ENCODE results near the gene CCND1. TPM values are rescaled to one million over a fixed set of nuclear protein-coding genes. Genes with fewer than 3 reads are reported as not detected.

Gene CCND1
- total and polyA plus RNA-seq, 9 of the 15 experiments (the other 6 are each of a cell fraction or from before 2014, with no cell fraction given), result 0.04 to 23.3 (median 3.8) TPM

DNA sequence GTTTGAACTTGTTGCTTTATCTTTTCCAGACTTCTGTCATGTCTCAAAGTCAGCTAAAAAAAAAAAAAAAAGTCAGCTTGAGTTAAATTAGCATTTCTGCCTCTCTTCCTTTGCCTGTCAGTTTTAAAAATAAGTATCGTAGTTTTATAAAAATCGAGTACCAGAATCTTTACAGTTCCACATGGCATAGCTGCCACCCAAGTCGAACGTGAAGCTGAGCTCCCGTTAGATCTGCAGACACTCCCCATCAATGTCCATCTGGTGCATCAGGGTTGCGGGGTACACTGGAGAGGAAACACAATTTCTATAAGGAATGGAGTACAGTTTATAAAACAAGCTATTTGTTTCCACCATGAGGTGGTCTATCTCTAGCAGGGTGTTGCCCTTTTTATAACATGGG, 41.0 kb upstream of the CCND1 start:
- WGBS (ENCODE audit: insufficient coverage, low coverage, missing lambda C conversion rate), result 5% methylated on average over 6 of the region's 6 CpGs
- in situ Hi-C loops (cut with MboI) (no loop called here), intact Hi-C loops (cut with micrococcal nuclease) (no loop called here)
- Histone ChIP-seq H3K36me3 (ENCODE audit: control insufficient read depth, insufficient read depth, low read length) (no peaks in the 10 kb centered on the region), H4K20me1 (replicated peaks; ENCODE audit: control insufficient read depth, insufficient read depth, low read length) (no peaks in the 10 kb centered on the region; the same call in 1 of the 2 replicates), H2AFZ (ENCODE audit: low read depth, low read length) (no peak overlapping the region), H3K4me3 (no peak overlapping the region), H3K4me1 (replicated peaks in 1 of 2; ENCODE audit: control insufficient read depth in 2 of 2, insufficient read depth in 2 of 2, low read length in 2 of 2) (no peaks in the 10 kb centered on the region), H3K9me1 (ENCODE audit: control insufficient read depth, insufficient read depth, low read length) (no peaks in the 10 kb centered on the region), H3K9ac (ENCODE audit: insufficient read depth in 1 of 2, low read depth in 2 of 2, low read length in 2 of 2) (no peak overlapping the region), H3K4me2 (ENCODE audit: insufficient read depth, low read length) (no peak overlapping the region), H3K27me3 (ENCODE audit: control insufficient read depth in 2 of 2, insufficient read depth in 2 of 2, low read length in 2 of 2) (peaks cover 25 to 76% of the 10 kb centered on the region in 2 experiments), H3K27ac (ENCODE audit: extremely low read depth, low read depth, low read length) (no peak overlapping the region), H3K79me2 (ENCODE audit: control insufficient read depth, insufficient read depth, low read length) (no peaks in the 10 kb centered on the region), H3K9me3 (replicated peaks; ENCODE audit: control insufficient read depth, insufficient read depth, low read depth, low read length) (no peaks in the 10 kb centered on the region)
- ATAC-seq, result no peak
- POLR2A ChIA-PET, result interaction anchor here (1.2 kb wide), 1 partner anchor 24 kb away, joined by 4 read pairs; no protein-coding TSS in a partner anchor
- no TSS peak for BruUV-seq (replicated peaks)
- DNase-seq (ENCODE audit: extremely low read depth in 1 of 4, low spot score in 3 of 4), result no peak
- no peak for FAIRE-seq
- CTCF ChIA-PET (ENCODE audit: low intra/inter-chr PET ratio), result no interaction called here
- TF ChIP-seq, protein P1, sequence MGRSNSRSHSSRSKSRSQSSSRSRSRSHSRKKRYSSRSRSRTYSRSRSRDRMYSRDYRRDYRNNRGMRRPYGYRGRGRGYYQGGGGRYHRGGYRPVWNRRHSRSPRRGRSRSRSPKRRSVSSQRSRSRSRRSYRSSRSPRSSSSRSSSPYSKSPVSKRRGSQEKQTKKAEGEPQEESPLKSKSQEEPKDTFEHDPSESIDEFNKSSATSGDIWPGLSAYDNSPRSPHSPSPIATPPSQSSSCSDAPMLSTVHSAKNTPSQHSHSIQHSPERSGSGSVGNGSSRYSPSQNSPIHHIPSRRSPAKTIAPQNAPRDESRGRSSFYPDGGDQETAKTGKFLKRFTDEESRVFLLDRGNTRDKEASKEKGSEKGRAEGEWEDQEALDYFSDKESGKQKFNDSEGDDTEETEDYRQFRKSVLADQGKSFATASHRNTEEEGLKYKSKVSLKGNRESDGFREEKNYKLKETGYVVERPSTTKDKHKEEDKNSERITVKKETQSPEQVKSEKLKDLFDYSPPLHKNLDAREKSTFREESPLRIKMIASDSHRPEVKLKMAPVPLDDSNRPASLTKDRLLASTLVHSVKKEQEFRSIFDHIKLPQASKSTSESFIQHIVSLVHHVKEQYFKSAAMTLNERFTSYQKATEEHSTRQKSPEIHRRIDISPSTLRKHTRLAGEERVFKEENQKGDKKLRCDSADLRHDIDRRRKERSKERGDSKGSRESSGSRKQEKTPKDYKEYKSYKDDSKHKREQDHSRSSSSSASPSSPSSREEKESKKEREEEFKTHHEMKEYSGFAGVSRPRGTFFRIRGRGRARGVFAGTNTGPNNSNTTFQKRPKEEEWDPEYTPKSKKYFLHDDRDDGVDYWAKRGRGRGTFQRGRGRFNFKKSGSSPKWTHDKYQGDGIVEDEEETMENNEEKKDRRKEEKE (IDR thresholded peaks at IDR 0.05; ENCODE audit: borderline replicate concordance in 1 of 2, control insufficient read depth in 1 of 2, low read depth in 2 of 2, low read length in 1 of 2), result no peak
- TF ChIP-seq ZNF431 (CRISPR knock-in tag; IDR thresholded peaks at IDR 0.05) (no peak), MCM3 (IDR thresholded peaks at IDR 0.05) (no peak), CEBPG (CRISPR knock-in tag; IDR thresholded peaks at IDR 0.05) (no peak), CEBPG (tag; conservative IDR thresholded peaks at IDR 0.05 in 1 of 2, IDR thresholded peaks at IDR 0.05 in 1 of 2) (0 out of 4 replicates have a peak, but pooled peaks of 1 of the 2 experiments have one; percentile 5)
- TF ChIP-seq, protein P2, sequence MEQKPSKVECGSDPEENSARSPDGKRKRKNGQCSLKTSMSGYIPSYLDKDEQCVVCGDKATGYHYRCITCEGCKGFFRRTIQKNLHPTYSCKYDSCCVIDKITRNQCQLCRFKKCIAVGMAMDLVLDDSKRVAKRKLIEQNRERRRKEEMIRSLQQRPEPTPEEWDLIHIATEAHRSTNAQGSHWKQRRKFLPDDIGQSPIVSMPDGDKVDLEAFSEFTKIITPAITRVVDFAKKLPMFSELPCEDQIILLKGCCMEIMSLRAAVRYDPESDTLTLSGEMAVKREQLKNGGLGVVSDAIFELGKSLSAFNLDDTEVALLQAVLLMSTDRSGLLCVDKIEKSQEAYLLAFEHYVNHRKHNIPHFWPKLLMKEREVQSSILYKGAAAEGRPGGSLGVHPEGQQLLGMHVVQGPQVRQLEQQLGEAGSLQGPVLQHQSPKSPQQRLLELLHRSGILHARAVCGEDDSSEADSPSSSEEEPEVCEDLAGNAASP (IDR thresholded peaks at IDR 0.05), result no peak
